ENCODE data around the gene SLC9A8.

The SLC9A8 gene

DNA sequence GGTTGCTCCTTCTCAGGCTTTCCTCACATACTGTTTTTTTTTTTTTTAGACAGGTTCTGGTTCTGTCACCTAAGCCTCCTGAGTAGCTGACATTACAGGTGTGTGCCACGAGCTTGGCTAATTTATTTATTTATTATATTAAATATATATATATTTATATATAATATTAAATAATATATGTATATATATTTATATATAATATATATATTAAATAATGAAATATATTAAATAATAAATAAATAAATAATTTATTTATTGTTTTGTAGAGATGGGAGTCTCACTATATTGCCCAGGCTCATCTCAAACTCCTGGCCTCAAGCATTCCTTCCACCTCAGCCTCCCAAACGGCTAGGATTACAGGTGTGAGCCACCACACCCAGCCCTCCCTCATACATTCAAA, 28.3 kb upstream of the SLC9A8 start:
- DNase-seq (ENCODE audit: low read depth in 2 of 2): no peak
- TF ChIP-seq, protein P1, sequence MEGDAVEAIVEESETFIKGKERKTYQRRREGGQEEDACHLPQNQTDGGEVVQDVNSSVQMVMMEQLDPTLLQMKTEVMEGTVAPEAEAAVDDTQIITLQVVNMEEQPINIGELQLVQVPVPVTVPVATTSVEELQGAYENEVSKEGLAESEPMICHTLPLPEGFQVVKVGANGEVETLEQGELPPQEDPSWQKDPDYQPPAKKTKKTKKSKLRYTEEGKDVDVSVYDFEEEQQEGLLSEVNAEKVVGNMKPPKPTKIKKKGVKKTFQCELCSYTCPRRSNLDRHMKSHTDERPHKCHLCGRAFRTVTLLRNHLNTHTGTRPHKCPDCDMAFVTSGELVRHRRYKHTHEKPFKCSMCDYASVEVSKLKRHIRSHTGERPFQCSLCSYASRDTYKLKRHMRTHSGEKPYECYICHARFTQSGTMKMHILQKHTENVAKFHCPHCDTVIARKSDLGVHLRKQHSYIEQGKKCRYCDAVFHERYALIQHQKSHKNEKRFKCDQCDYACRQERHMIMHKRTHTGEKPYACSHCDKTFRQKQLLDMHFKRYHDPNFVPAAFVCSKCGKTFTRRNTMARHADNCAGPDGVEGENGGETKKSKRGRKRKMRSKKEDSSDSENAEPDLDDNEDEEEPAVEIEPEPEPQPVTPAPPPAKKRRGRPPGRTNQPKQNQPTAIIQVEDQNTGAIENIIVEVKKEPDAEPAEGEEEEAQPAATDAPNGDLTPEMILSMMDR (IDR thresholded peaks at IDR 0.05; ENCODE audit: low read depth, low read length): no peak
- no peak overlapping the region for H3K4me3 ChIP-seq (replicated peaks in 1 of 2; ENCODE audit: low read depth in 2 of 2, low read length in 2 of 2)

DNA sequence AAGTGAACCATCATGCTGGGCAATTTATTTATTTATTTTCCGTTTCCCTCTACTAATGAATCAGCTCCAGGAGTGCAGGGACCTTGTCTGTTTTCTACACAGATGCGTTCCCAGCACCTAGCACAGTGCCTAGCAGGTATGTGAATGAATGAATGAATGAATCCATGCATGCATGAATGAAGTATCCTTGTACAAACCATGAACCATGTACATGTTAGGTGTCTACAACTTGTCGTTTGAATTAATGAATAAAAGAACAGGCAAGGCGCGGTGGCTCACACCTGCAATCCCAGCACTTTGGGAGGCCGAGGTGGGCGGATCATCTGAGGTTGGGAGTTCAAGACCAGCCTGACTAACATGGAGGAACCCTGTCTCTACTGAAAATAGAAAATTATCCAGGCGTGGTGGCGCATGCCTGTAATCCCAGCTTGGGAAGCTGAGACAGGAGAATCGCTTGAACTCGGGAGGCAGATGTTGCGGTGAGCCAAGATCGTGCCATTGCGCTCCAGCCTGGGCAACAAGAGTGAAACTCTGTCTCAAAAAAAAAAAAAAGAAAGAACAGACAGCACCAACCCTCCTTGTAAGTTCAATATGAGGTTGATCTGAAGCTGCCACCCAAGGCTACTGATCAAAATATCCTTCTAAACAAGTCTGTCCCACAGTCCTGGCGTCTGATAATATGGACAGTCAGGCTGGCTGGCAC, 27.3 kb upstream of the SLC9A8 start:
- no peak for DNase-seq (ENCODE audit: low read depth in 2 of 2)
- H3K4me3 ChIP-seq (replicated peaks in 1 of 2; ENCODE audit: low read depth in 2 of 2, low read length in 2 of 2): no peak overlapping the region
- TF ChIP-seq, protein P1 (IDR thresholded peaks at IDR 0.05; ENCODE audit: low read depth, low read length): no peak

DNA sequence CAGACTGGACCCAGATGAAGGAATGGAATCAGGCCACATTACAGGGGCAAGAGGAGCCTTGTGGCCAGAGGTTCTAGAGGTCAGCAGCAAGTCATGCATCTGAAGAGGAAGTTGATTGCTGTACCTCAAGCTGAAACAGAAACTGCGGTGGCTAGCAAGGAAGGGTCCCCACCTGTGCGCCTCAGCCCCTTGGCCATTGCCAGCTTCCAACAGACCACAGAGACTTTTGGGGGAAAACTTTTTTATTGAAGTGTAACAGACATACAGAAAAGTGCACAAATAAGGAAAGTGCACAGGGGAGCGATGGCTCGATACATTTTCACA, 26.8 kb upstream of the SLC9A8 start:
- DNase-seq (ENCODE audit: low read depth in 2 of 2): no peak
- no peak overlapping the region for H3K4me3 ChIP-seq (replicated peaks in 1 of 2; ENCODE audit: low read depth in 2 of 2, low read length in 2 of 2)
- TF ChIP-seq, protein P1 (IDR thresholded peaks at IDR 0.05; ENCODE audit: low read depth, low read length): no peak

DNA sequence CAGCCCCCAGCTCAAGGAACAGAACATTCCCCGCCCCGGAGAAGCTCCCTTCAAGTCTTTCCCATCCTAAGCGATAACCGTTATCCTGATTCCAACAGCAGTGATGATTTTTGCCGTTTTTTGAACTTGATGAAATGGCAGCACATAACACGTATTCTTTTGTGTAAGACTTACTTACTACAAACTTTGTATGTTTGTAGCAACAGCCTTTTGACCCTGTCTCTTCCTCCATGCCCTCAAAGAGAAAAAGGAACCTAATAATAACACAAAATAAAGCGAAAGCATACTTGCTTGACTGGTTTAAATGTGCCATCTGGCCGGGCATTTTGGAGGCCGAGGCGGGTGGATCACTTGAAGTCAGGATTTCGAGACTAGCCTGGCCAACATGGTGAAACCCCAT, 26.4 kb upstream of the SLC9A8 start:
- no peak overlapping the region for H3K4me3 ChIP-seq (replicated peaks in 1 of 2; ENCODE audit: low read depth in 2 of 2, low read length in 2 of 2)
- no peak for DNase-seq (ENCODE audit: low read depth in 2 of 2)
- TF ChIP-seq, protein P1 (IDR thresholded peaks at IDR 0.05; ENCODE audit: low read depth, low read length): no peak

DNA sequence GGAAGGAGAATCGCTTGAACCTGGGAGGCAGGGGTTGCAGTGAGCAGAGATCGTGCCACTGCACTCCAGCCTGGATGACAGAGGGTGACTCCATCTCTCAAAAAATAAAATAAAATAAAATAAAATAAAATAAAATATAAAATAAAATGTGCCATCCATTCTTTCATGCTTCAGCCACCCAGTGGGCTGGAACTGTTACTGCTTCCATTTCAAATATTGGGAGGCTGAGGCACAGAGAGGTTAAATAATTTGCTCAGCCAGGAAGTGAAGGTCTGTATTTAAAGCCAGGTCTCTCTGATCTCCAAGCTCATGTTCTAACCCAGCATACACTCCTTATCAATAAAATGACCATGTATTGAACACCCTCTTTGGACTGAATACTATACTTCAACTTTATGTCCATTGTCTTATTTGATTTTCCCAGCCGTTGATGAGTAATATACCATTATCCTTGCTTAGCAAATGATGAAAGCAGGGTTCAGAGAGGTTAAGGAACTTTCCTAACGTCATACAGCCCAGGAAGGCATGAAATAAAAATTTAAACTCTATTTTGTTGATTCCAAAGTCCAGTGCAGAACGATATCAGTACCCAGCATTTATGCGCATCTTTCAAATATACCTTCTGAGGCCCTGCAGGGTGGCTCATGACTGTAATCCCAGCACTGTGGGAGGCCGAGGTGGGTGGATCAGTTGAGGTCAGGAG, 25.8 kb upstream of the SLC9A8 start:
- TF ChIP-seq, protein P1 (IDR thresholded peaks at IDR 0.05; ENCODE audit: low read depth, low read length): peak; percentile 52
- no peak overlapping the region for H3K4me3 ChIP-seq (replicated peaks in 1 of 2; ENCODE audit: low read depth in 2 of 2, low read length in 2 of 2)
- DNase-seq (ENCODE audit: low read depth in 2 of 2): peak; percentile 42 to 49

DNA sequence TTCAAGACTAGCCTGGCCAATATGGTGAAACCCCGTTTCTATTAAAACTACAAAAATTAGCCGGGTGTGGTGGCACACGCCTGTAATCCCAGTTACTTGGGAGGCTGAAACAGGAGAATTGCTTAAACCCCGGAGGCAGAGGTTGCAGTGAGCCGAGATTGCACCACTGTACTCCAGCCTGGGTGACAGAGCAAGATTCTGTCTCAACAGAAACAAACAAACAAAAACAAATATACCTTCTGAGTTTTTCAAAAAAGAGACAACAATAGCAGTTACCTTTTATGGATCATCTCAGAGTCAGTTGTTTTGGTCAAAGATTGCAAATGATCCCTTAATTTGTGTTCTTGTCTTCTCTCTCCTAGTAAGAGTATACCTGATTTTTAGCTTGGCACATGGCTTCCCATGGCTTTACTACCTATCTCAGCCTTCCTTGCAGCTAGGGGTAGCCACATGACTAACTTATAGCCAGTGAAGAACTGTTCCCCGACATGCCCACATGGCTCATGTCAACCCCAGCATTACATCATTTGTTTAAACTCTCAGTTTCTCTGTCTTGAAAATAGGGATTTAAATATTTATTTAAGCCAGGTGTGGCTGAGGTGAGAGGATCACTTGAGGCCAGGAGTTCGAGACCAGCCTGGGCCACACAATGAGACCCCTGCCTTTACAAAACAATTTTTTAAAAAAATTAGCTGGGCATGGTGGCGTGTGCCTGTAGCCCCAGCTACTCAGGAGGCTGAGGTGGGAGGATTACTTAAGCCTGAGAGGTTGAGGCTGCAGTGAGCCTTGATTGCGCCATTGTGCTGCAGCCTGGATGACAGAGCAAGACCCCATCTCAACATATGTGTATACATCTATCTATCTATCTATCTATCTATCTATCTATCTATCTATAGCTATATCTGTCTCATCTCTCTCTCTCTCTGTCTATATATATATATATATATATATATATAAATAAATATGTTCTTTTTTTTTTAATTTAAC, 25.0 kb upstream of the SLC9A8 start:
- no peak overlapping the region for H3K4me3 ChIP-seq (replicated peaks in 1 of 2; ENCODE audit: low read depth in 2 of 2, low read length in 2 of 2)
- TF ChIP-seq, protein P1 (IDR thresholded peaks at IDR 0.05; ENCODE audit: low read depth, low read length): no peak
- DNase-seq (ENCODE audit: low read depth in 2 of 2): no peak

Measured in cardiac fibroblast (primary cell).